Panc1 (cell line): ENCODE data around the gene MPRIP. TPM values are rescaled to one million over a fixed set of nuclear protein-coding genes. Genes with fewer than 3 reads are reported as not detected.

Experiments
- ATAC-seq: fragments of 200-7000 bp; cut with Tn5 transposase; 2 replicates; pipeline ENCODE4 v1.9.1; 2020; ENCODE audit warnings: mild to moderate bottlenecking, moderate library complexity
- BruUV-seq: library from RNA; stranded (reverse); fragments of 400-500 nt; replicated peaks from 2 replicates; lab custom pipeline; 2021; lab: Mats Ljungman, UMichigan
- CTCF ChIA-PET: fragments of 300-600 bp; sonication (Branson Sonifier 250); formaldehyde crosslinking; loops from one replicate; lab custom pipeline; 2022; ENCODE audit warnings: antibody characterized with exemption; lab: Charles Lee
- POLR2A ChIA-PET: fragments of 300-600 bp; sonication (Branson Sonifier 250); formaldehyde crosslinking; loops from one replicate; lab custom pipeline; 2022; ENCODE audit warnings: antibody characterized with exemption; lab: Charles Lee
- DNase-seq: peaks from one replicate; pipeline ENCODE4 v3.0.0-alpha.2; 2010; ENCODE audit warnings: low read depth, low spot score
- H3K27ac ChIP-seq: 2 replicates; pipeline ENCODE4 v1.5.1; 2011; ENCODE audit warnings: mild to moderate bottlenecking, low read length, inconsistent platforms
- H3K27me3 ChIP-seq: fragments of 200-500 bp; sonication (Bioruptor generic); 2 replicates; pipeline ENCODE4 v1.6.0; 2014; ENCODE audit warnings: low read length, inconsistent platforms; ENCODE audit not compliant: control insufficient read depth, insufficient read depth
- H3K36me3 ChIP-seq: fragments of 200-500 bp; sonication (Bioruptor generic); 2 replicates; pipeline ENCODE4 v1.5.1; 2014; ENCODE audit warnings: inconsistent platforms, mild to moderate bottlenecking, low read length, moderate library complexity; ENCODE audit not compliant: control insufficient read depth, insufficient read depth
- H3K4me1 ChIP-seq: 2 replicates; pipeline ENCODE4 v1.5.1; 2011; ENCODE audit warnings: inconsistent platforms, mild to moderate bottlenecking, low read length, moderate library complexity; ENCODE audit not compliant: control insufficient read depth, insufficient read depth
- H3K4me3 ChIP-seq, 2 experiments: 2 replicates each; pipeline ENCODE4 v1.5.1; 2011 to 2012; ENCODE audit warnings: low read depth in 2 of 2, low read length in 2 of 2, mild to moderate bottlenecking in 2 of 2, inconsistent platforms in 1 of 2, moderate library complexity in 1 of 2
- H3K9me3 ChIP-seq: fragments of 200-500 bp; sonication (Bioruptor generic); 2 replicates; pipeline ENCODE4 v1.5.1; 2014; ENCODE audit warnings: low read depth, mild to moderate bottlenecking, inconsistent platforms, low read length, moderate library complexity; ENCODE audit not compliant: control insufficient read depth, insufficient read depth
- CTCF ChIP-seq: fragments of 450-650 bp; IDR thresholded peaks from 2 replicates; pipeline ENCODE4 v1.5.1; 2017; ENCODE audit warnings: mild to moderate bottlenecking
- POLR2AphosphoS5 ChIP-seq: IDR thresholded peaks from 2 replicates; pipeline ENCODE4 v1.6.1; 2012; ENCODE audit warnings: mild to moderate bottlenecking, low read depth, low read length, moderate library complexity
- REST ChIP-seq, 2 experiments: IDR thresholded peaks; 2 replicates each; pipeline ENCODE4 v1.6.1; 2011 to 2012; ENCODE audit warnings: low read depth in 2 of 2, control low read depth in 1 of 2, low read length in 1 of 2, mild to moderate bottlenecking in 1 of 2, moderate library complexity in 1 of 2; ENCODE audit not compliant: insufficient read depth in 1 of 2
- SIN3A ChIP-seq: IDR thresholded peaks from 2 replicates; pipeline ENCODE4 v1.6.1; 2012; ENCODE audit warnings: low read depth, mild to moderate bottlenecking, low read length, moderate library complexity, borderline replicate concordance; ENCODE audit not compliant: insufficient read depth
- TCF7L2 ChIP-seq: IDR thresholded peaks from 2 replicates; pipeline ENCODE4 v1.6.1; 2011; ENCODE audit warnings: mild to moderate bottlenecking, low read depth, low read length, inconsistent platforms
- in situ Hi-C: cut with HindIII; loops from 2 replicates; pipeline ENCODE4 v1.10.0; 2016; ENCODE audit warnings: low sequenced_read_pairs, low pct_unique_long_range_greater_than_20kb
- intact Hi-C: fragments of 100-400 bp; cut with micrococcal nuclease; formaldehyde crosslinking; loops from one replicate; pipeline ENCODE4 v1.10.0; 2022; ENCODE audit not compliant: unreplicated experiment
- total RNA-seq: library from RNA; stranded (reverse); gene quantifications from one replicate; pipeline ENCODE4 v1.2.1, GENCODE V29; 2021; ENCODE audit not compliant: unreplicated experiment

Gene MPRIP
- total RNA-seq, 1 experiment from 2014 or later, result 155 TPM

GRCh38 chr17:17179371-17179827 is 137.1 kb downstream of the MPRIP start:
- no TSS peak for BruUV-seq
- DNase-seq, result no peak
- H3K4me1 ChIP-seq, result no peaks in the 10 kb centered on the region
- no peaks in the 10 kb centered on the region for H3K36me3 ChIP-seq
- ATAC-seq, result no peak
- no peak overlapping the region for H3K27ac ChIP-seq
- CTCF ChIA-PET, result interaction anchor here (0.7 kb wide), 1 partner anchor 120 kb away, joined by 10 read pairs; no protein-coding TSS in a partner anchor
- intact Hi-C loops, result no loop called here
- H3K9me3 ChIP-seq, result no peaks in the 10 kb centered on the region
- in situ Hi-C loops, result no loop called here
- no peak overlapping the region for H3K4me3 ChIP-seq
- H3K27me3 ChIP-seq, result no peaks in the 10 kb centered on the region
- POLR2A ChIA-PET, result no interaction called here
- TF ChIP-seq CTCF (no peak), POLR2AphosphoS5 (no peak), REST (IDR thresholded peaks at IDR 0.05; ENCODE audit: insufficient read depth in 1 of 2, low read depth in 2 of 2, low read length in 1 of 2) (no peak), TCF7L2 (no peak), SIN3A (no peak)

- in situ Hi-C loops (no loop called here), intact Hi-C loops (no loop called here)
- Histone ChIP-seq H3K4me3 (no peak overlapping the region), H3K36me3 (no peaks in the 10 kb centered on the region), H3K9me3 (no peaks in the 10 kb centered on the region), H3K27ac (no peak overlapping the region), H3K4me1 (no peaks in the 10 kb centered on the region), H3K27me3 (no peaks in the 10 kb centered on the region)
- ChIA-PET POLR2A (no interaction called here), CTCF (no interaction called here)
- ATAC-seq (no peak), DNase-seq (no peak)
- TF ChIP-seq SIN3A (no peak), REST (IDR thresholded peaks at IDR 0.05; ENCODE audit: insufficient read depth in 1 of 2, low read depth in 2 of 2, low read length in 1 of 2) (no peak), TCF7L2 (no peak), POLR2AphosphoS5 (no peak), CTCF (no peak)
- no TSS peak for BruUV-seq
These were observed 137.9 kb downstream of the MPRIP start for GRCh38 chr17:17180141-17180603.
